ENCODE measurements around the gene RTF1. TPM values are rescaled to one million over a fixed set of nuclear protein-coding genes. Genes with fewer than 3 reads are reported as not detected.

The RTF1 gene
- total RNA-seq, 1 donor from 2014 or later = 9.4 TPM

- H3K4me3 ChIP-seq = no peak overlapping the region
- intact Hi-C loops (cut with DNase I) = no loop called here
- no peak overlapping the region for H3K27ac ChIP-seq
- no peak for DNase-seq (ENCODE audit: low spot score in 2 of 2)
- no peaks in the 10 kb centered on the region for H3K9me3 ChIP-seq
- TF ChIP-seq CTCF (IDR thresholded peaks at IDR 0.05) = no peak
- H3K36me3 ChIP-seq = no peaks in the 10 kb centered on the region
- peaks cover 2 to 15% of the 10 kb centered on the region in 2 donors for H3K4me1 ChIP-seq
- peaks cover 8% of the 10 kb centered on the region for H3K27me3 ChIP-seq
Measured at GRCh38 chr15:41503669-41504010, 86.7 kb downstream of the RTF1 start.

DNA sequence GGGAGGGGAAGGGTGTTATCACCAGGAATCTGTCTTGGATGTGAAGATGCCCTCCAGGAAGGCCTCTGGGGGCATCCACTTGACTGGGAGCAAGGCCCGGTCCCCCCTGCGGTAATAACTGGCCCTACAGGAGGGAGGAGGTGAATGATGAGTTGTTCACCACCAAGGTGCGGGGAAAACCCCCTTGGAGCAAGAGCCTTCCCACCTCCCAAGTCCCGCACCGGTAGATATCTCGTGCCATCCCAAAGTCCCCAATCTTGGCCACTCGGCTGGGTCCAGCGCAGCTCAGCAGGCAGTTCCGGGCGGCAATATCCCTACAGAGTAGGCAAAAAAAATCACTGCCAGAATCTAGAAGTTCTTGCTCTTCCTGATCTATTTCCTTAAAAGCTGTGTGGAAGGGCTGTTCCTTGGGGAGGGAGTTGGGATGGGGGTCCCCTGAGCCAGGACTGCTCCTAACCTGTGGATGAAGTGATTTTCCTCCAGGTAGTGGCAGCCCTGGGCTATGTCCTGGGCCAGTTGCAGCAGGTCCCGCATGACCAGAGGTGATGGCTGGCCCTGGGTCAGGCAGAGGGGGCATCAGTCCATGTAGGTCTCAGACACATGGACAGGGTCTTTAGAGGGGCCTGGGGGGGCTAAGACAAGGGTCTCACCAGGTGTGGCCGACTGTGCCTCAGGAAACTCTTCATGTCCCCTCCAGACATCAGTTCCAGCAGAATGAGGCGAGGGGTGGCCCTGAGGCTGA is 88.0 kb downstream of the RTF1 start:
- no peak for DNase-seq (ENCODE audit: low spot score in 2 of 2)
- intact Hi-C loops (cut with DNase I) = no loop called here
- TF ChIP-seq CTCF (IDR thresholded peaks at IDR 0.05) = no peak
- H3K4me3 ChIP-seq = no peak overlapping the region
- peaks cover 8% of the 10 kb centered on the region for H3K27me3 ChIP-seq
- H3K4me1 ChIP-seq = peaks cover 2 to 15% of the 10 kb centered on the region in 2 donors
- no peaks in the 10 kb centered on the region for H3K36me3 ChIP-seq
- H3K27ac ChIP-seq = no peak overlapping the region
- no peaks in the 10 kb centered on the region for H3K9me3 ChIP-seq

DNA sequence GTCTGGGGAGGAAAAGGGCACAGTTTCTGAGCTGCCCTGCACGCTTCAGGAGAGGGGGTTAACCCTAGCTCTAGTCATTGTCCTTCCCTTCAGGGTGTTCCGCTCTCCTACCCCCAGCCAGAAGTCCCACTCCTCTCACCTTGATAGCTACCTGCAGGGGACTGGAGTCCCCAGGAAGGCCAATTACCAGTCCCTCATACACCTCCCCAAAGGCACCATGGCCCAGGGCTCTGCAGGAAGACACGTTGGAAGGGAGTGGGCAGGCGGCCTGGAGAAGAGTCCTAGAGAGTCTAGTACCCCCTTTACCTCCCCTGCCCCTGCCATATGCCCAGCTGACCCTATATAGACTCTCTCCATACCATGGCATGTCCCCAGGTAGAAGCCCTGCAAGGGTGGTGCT is 88.9 kb downstream of the RTF1 start:
- TF ChIP-seq CTCF (IDR thresholded peaks at IDR 0.05) = no peak
- Histone ChIP-seq H3K27me3 (peaks cover 8% of the 10 kb centered on the region), H3K4me3 (no peak overlapping the region), H3K27ac (no peak overlapping the region), H3K9me3 (no peaks in the 10 kb centered on the region), H3K4me1 (peaks cover 2 to 15% of the 10 kb centered on the region in 2 donors), H3K36me3 (no peaks in the 10 kb centered on the region)
- intact Hi-C loops (cut with DNase I) = no loop called here
- DNase-seq (ENCODE audit: low spot score in 2 of 2) = no peak

DNA sequence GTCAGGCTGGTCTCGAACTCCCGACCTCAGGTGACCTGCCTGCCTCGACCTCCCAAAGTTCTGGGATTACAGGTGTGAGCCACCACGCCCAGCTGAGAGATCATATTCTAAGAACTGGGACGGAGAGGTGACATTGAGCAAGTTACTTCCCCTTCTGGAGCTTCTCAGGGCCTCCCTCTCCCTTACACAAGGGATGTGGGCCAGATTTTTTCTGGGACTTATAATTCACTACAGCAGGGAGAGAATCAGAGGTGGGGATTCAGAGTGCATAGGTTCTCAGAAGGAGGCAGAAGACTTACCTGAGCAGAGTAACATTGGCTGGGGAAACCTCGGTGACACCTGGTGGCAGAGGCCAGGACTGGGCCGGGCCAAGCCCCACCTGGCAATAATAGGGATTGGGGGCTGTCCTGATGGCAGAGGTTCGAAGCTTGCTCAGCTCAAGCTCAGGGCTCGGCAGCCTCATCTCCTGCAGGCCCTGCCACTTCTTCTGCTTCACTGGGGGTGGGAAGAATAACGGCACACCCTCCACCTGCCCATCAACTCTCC is 90.0 kb downstream of the RTF1 start:
- H3K4me3 ChIP-seq = no peak overlapping the region
- TF ChIP-seq CTCF (IDR thresholded peaks at IDR 0.05) = no peak
- H3K27me3 ChIP-seq = peaks cover 15% of the 10 kb centered on the region
- no peak overlapping the region for H3K27ac ChIP-seq
- H3K36me3 ChIP-seq = no peaks in the 10 kb centered on the region
- peaks cover 3 to 11% of the 10 kb centered on the region in 2 donors for H3K4me1 ChIP-seq
- intact Hi-C loops (cut with DNase I) = no loop called here
- no peak for DNase-seq (ENCODE audit: low spot score in 2 of 2)
- no peaks in the 10 kb centered on the region for H3K9me3 ChIP-seq

DNA sequence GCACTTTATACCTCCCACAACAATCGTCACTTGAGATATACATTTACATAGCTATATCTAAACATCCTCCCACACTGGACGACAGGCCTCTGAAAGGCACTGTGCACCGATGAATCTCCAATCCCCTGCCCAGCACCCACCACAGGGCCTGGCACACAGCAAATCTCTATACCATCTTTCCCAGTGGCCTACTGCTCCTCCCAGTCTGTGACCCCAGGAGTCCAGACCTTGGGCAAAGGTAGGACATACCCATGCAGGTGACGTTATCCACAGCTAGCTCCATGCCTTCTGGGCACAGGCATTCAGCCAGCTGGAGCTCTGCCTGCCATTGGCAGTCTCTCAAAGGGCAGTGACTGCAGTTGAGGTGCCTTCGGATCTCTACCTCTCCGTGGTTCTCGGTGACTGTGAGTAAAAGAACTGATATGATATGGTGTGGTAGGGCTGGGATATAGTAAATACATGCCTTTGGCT is 91.0 kb downstream of the RTF1 start:
- TF ChIP-seq CTCF (IDR thresholded peaks at IDR 0.05) = no peak

More for the DNA sequence above, 91.0 kb downstream of the RTF1 start:
- no peak for DNase-seq (ENCODE audit: low spot score in 2 of 2)
- H3K4me3 ChIP-seq = no peak overlapping the region
- H3K27ac ChIP-seq = no peak overlapping the region
- no peaks in the 10 kb centered on the region for H3K36me3 ChIP-seq
- H3K27me3 ChIP-seq = peaks cover 20% of the 10 kb centered on the region
- H3K9me3 ChIP-seq = no peaks in the 10 kb centered on the region
- intact Hi-C loops (cut with DNase I) = no loop called here
- H3K4me1 ChIP-seq = peaks cover 4 to 11% of the 10 kb centered on the region in 2 donors
